NB4 (cell line): ENCODE data around the gene ALKBH8.

Experiments
- POLR2A ChIP-seq: IDR thresholded peaks from 2 replicates; pipeline ENCODE4 v1.6.1; 2011; ENCODE audit warnings: mild to moderate bottlenecking; ENCODE audit not compliant: insufficient read length; ENCODE audit errors: extremely low read depth
- TF ChIP-seq, protein P1 (sequence below): IDR thresholded peaks from one replicate; pipeline ENCODE4 v1.5.1; 2012; ENCODE audit warnings: low read depth, low read length

DNA sequence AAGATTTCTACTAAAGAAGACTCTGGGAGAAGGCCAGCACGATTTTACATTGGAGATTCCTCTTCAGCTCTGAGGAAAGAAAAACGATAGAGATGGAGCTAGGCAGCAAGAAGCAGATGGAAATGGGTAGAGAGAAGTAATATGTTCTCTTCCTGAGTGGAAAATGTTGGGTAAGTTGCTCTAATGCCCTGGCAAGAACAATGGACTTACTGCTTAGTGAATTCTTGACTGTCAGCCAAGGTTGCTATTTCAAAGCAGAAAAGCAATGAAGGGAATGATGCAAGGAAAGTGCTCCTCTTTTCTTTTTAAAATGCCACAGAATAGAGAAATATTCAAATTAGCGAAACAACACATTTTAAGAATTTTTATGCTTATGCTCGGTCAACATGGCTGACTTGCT, 69.5 kb downstream of the ALKBH8 start:
- no peak for TF ChIP-seq POLR2A
- TF ChIP-seq, protein P1, sequence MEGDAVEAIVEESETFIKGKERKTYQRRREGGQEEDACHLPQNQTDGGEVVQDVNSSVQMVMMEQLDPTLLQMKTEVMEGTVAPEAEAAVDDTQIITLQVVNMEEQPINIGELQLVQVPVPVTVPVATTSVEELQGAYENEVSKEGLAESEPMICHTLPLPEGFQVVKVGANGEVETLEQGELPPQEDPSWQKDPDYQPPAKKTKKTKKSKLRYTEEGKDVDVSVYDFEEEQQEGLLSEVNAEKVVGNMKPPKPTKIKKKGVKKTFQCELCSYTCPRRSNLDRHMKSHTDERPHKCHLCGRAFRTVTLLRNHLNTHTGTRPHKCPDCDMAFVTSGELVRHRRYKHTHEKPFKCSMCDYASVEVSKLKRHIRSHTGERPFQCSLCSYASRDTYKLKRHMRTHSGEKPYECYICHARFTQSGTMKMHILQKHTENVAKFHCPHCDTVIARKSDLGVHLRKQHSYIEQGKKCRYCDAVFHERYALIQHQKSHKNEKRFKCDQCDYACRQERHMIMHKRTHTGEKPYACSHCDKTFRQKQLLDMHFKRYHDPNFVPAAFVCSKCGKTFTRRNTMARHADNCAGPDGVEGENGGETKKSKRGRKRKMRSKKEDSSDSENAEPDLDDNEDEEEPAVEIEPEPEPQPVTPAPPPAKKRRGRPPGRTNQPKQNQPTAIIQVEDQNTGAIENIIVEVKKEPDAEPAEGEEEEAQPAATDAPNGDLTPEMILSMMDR = no peak
